Daoy (cell line): ENCODE data around the gene MALT1. TPM values are rescaled to one million over a fixed set of nuclear protein-coding genes. Genes with fewer than 3 reads are reported as not detected.
A peak's percentile ranks its signal among the peaks of the same experiment; 100 is the strongest.
"Not testable (repeated sequence)": the region's sequence is repeated elsewhere in the genome, so short reads cannot be mapped to it uniquely, and the experiment has no call there.

Experiments used
- DNase-seq: peaks from one replicate; pipeline ENCODE4 v3.0.0-alpha.2; 2015; ENCODE audit warnings: low read depth
- total RNA-seq: library from RNA; depleted of rRNA; stranded (reverse); fragments of >200 nt; shearing (Covaris generic); gene quantifications from 2 replicates; pipeline ENCODE4 v1.2.3, GENCODE V29; 2014; rRNA removed

The MALT1 gene
- total RNA-seq, result 26.6 and 27.9 TPM in 2 replicates

GRCh38 chr18:58671111-58671631 lies at the start of gene MALT1:
TSS of gene MALT1 (plus strand) at chr18:58671465. CDS start at chr18:58671644, 179 bp downstream.
- DNase-seq, result peak; percentile 95

GRCh38 chr18:58624011-58624410 lies 47.3 kb upstream of the MALT1 start:
- DNase-seq, result no peak

GRCh38 chr18:58625839-58626238 lies 45.4 kb upstream of the MALT1 start:
- DNase-seq, result no peak

- DNase-seq, result no peak
These were observed 41.2 kb upstream of the MALT1 start for GRCh38 chr18:58630071-58630470.

- no peak for DNase-seq
These were observed 40.0 kb upstream of the MALT1 start for GRCh38 chr18:58631301-58631700.

- DNase-seq, result no peak
These were observed 38.7 kb upstream of the MALT1 start for GRCh38 chr18:58632552-58632951.

GRCh38 chr18:58633874-58634273 lies 37.4 kb upstream of the MALT1 start:
- DNase-seq, result no peak

GRCh38 chr18:58635891-58636290 lies 35.4 kb upstream of the MALT1 start:
- peak; percentile 10 for DNase-seq

- DNase-seq, result no peak
These were observed 34.1 kb upstream of the MALT1 start for GRCh38 chr18:58637197-58637596.

GRCh38 chr18:58637946-58638345 lies 33.3 kb upstream of the MALT1 start:
- DNase-seq, result no peak

- DNase-seq, result no peak
These were observed 32.8 kb upstream of the MALT1 start for GRCh38 chr18:58638441-58638840.

GRCh38 chr18:58639237-58639636 lies 32.0 kb upstream of the MALT1 start:
- DNase-seq, result no peak

GRCh38 chr18:58639751-58640427 lies 31.4 kb upstream of the MALT1 start:
- peak; percentile 14 for DNase-seq

GRCh38 chr18:58640428-58640805 lies 30.8 kb upstream of the MALT1 start:
- no peak for DNase-seq

GRCh38 chr18:58640891-58641610 lies 30.2 kb upstream of the MALT1 start:
- DNase-seq, result no peak

GRCh38 chr18:58643557-58643956 lies 27.7 kb upstream of the MALT1 start:
- DNase-seq, result not testable (repeated sequence)

- DNase-seq, result peak; percentile 29
These were observed 25.9 kb upstream of the MALT1 start for GRCh38 chr18:58645398-58645797.

- no peak for DNase-seq
These were observed 24.9 kb upstream of the MALT1 start for GRCh38 chr18:58646334-58646862.

GRCh38 chr18:58649966-58650816 lies 21.1 kb upstream of the MALT1 start:
- peak; percentile 27 for DNase-seq

- not testable (repeated sequence) for DNase-seq
These were observed 20.4 kb upstream of the MALT1 start for GRCh38 chr18:58650830-58651229.

GRCh38 chr18:58653144-58653722 lies 18.0 kb upstream of the MALT1 start:
- DNase-seq, result not testable (repeated sequence)
